ENCODE results near the gene OR11H1. TPM values are rescaled to one million over a fixed set of nuclear protein-coding genes. Genes with fewer than 3 reads are reported as not detected.

Gene OR11H1, protein sequence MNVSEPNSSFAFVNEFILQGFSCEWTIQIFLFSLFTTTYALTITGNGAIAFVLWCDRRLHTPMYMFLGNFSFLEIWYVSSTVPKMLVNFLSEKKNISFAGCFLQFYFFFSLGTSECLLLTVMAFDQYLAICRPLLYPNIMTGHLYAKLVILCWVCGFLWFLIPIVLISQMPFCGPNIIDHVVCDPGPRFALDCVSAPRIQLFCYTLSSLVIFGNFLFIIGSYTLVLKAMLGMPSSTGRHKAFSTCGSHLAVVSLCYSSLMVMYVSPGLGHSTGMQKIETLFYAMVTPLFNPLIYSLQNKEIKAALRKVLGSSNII
- total RNA-seq: not detected in 2 replicates

DNA sequence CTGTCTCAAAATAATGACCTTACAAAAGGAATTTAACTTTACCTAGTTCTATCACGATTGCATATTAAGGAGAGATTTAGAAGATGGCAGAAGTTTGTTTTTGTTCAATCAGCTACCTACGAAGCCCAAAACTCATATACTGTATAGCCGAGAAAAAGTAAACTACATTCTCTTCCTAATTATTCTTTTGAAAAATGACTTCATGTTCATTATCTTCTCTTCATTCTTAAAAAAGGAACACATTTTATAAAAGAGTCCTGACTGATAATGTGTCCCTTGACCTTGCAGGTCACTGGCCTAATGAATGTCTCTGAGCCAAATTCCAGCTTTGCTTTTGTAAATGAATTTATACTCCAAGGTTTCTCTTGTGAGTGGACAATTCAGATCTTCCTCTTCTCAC, at the start of gene OR11H1:
TSS of gene OR11H1 (plus strand) at position 301 of the 400 bp plus-strand sequence. CDS start at position 301, 0 bp downstream.

Other genes starting within 250 kb of the OR11H1 start
- gene POTEH, start 161.8 kb downstream of the OR11H1 start, total RNA-seq: not detected in 2 replicates

All from bronchus fibroblast of lung (primary cell).